Thoracic aorta (tissue), 2 donors: ENCODE results near the gene TMEM26. TPM values are rescaled to one million over a fixed set of nuclear protein-coding genes. Genes with fewer than 3 reads are reported as not detected.

ENCODE experiments used
- ATAC-seq: fragments of 150-250 bp; one replicate; pipeline ENCODE4 v1.8.0; 2017; ENCODE audit warnings: low read depth; ENCODE audit not compliant: insufficient number of reproducible peaks, low FRiP score
- DNase-seq: peaks from one replicate; pipeline ENCODE4 v3.0.0-alpha.2; 2020; ENCODE audit warnings: low spot score
- H3K27ac ChIP-seq, 2 donors: fragments of 200-600 bp; sonication (generic); 1 replicate in 1 of 2; 2 replicates in 1 of 2; pipeline ENCODE4 v1.5.1; 2016; ENCODE audit warnings: mild to moderate bottlenecking in 2 of 2, moderate library complexity in 2 of 2
- H3K27me3 ChIP-seq: fragments of 200-600 bp; sonication (generic); replicated peaks from 2 replicates; pipeline ENCODE4 v1.6.0; 2016; ENCODE audit warnings: mild to moderate bottlenecking; ENCODE audit not compliant: insufficient read depth
- H3K36me3 ChIP-seq: fragments of 200-600 bp; sonication (generic); one replicate; pipeline ENCODE4 v1.5.1; 2016
- H3K4me1 ChIP-seq, 2 donors: fragments of 200-600 bp; sonication (generic); 1 replicate in 1 of 2; 2 replicates in 1 of 2; pipeline versions ENCODE4 v1.5.1 to v1.6.0; 2016; ENCODE audit warnings: low read depth in 2 of 2, mild to moderate bottlenecking in 1 of 2; ENCODE audit not compliant: control insufficient read depth in 1 of 2
- H3K4me3 ChIP-seq: fragments of 200-600 bp; sonication (generic); 2 replicates; pipeline ENCODE4 v1.5.1; 2016; ENCODE audit warnings: mild to moderate bottlenecking
- H3K9me3 ChIP-seq: fragments of 200-600 bp; sonication (generic); 2 replicates; pipeline ENCODE4 v1.5.1; 2016
- total RNA-seq, 2 donors: library from RNA; depleted of rRNA; stranded (reverse); fragments of >200 nt; gene quantifications; one replicate each; pipeline versions ENCODE4 v1.1.0 to v1.2.3, GENCODE V29; 2016
- TF ChIP-seq, protein P1 (sequence below): fragments of 200-600 bp; sonication (generic); IDR thresholded peaks from one replicate; pipeline ENCODE4 v1.5.1; 2019; ENCODE audit warnings: antibody characterized with exemption

The TMEM26 gene
- 1 to 10 TPM in 1 of 2 donors, under 1 TPM in 1; 0.27 to 1.2 TPM for total RNA-seq

DNA sequence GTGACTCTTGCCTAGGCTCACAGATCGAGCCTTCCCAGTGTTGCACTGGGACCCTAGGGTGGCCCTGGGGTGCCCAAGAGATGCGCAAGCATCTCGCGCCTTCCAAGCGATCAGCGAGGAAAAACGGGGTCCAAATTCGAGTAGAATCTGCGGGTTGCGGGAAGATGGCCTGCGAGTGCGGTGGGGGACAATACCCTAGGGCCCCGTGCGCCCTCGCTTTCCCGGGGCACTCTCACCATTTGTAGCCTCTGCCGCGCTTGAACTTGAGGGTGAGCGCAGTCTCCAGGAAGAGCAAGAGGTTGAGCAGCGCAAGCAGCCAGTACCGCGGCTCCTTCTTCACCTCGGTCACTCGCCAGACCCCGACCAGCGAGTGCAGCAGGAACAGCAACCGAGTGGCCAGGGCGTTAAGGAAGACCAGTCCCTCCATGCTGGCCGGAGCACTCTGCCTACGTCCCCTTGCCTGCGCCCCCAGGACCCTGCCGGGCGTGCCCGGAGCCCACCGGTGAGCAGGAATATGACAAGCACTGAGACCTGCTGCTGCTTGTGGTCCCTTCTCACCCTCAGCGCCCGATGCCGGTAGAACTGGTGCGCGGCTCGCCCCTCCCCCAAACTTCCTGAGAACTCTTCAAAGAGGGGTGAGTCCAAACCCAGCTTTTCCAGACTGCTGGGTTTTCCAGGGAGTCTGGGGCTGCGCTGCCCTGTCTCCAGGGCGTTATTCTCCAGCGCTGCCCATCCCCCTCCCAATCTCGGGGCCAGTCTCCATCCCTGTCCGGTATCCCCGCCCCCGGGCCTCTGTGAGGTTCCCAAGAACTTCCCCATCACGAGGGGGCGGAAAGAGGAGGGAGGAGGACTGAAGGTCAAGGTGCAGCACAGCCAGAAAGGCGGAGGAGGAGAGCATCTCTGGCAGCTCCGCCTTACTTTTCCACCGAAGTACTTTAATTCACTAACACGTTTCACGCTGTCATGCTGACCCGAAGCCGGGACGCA, at the start of gene TMEM26:
TSS of gene TMEM26 (minus strand) at position 727 of the 987 bp plus-strand sequence. CDS start at position 427, 300 bp downstream.
- Histone ChIP-seq H3K4me1 (peaks cover 5 to 16% of the 10 kb centered on the region in 2 donors), H3K27me3 (no peaks in the 10 kb centered on the region), H3K9me3 (no peaks in the 10 kb centered on the region), H3K27ac (no peak within 1 kb of the TSS), H3K4me3 (peak within 1 kb of the TSS; percentile 72), H3K36me3 (no peaks in the 10 kb centered on the region)
- ATAC-seq (no peak), DNase-seq (no peak)
- TF ChIP-seq, protein P1, sequence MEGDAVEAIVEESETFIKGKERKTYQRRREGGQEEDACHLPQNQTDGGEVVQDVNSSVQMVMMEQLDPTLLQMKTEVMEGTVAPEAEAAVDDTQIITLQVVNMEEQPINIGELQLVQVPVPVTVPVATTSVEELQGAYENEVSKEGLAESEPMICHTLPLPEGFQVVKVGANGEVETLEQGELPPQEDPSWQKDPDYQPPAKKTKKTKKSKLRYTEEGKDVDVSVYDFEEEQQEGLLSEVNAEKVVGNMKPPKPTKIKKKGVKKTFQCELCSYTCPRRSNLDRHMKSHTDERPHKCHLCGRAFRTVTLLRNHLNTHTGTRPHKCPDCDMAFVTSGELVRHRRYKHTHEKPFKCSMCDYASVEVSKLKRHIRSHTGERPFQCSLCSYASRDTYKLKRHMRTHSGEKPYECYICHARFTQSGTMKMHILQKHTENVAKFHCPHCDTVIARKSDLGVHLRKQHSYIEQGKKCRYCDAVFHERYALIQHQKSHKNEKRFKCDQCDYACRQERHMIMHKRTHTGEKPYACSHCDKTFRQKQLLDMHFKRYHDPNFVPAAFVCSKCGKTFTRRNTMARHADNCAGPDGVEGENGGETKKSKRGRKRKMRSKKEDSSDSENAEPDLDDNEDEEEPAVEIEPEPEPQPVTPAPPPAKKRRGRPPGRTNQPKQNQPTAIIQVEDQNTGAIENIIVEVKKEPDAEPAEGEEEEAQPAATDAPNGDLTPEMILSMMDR: no peak

DNA sequence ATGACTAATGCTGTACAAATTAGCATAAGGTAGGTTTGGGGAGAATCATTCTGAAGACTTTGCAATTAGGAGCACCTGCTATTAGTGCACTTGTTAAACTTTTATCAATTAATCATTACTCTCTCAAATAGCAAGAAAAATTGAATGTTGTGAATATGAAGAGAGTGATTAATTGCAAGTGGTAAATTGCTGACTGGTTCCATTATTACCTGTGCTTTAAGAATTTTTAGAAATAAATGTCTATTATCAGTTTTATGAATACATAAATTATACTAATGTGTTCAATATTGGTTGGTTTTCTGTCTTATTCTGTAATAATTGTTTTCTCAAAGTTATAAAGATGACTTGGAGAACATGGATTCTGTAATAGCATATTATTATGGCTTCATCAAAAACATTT, 47.3 kb upstream of the TMEM26 start:
- H3K9me3 ChIP-seq: no peaks in the 10 kb centered on the region
- no peaks in the 10 kb centered on the region for H3K27me3 ChIP-seq
- no peaks in the 10 kb centered on the region for H3K4me1 ChIP-seq
- no peak for DNase-seq
- ATAC-seq: no peak
- H3K27ac ChIP-seq: no peak overlapping the region
- TF ChIP-seq, protein P1: no peak
- no peak overlapping the region for H3K4me3 ChIP-seq
- H3K36me3 ChIP-seq: no peaks in the 10 kb centered on the region

DNA sequence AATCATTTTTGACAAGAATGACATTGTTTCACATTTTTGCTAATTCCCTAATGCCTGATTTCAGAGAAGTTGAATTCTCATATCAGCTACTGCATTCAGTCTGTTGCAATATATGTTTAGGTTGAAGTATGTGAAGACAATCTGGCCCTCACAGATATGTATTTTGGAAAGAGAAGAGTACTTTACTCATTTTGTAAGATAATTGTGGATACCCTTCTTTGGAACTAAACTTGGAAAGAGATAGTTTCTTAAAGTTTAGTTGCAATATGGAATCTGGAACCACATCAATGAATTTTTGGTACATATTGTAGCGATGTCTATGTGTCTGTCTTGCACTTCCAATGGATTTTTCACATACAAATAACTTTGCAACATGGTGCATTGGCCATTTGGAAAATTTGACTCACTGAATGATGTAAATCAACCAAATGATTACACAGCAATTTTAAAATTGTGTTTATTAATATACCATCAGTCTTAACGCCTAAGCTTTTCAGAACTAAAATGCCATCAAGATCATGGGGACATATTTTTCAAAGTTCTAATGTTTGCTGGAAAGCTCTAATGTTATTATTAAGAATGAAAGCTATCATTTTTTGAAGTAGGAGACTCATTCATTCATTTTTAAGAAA, 39.3 kb upstream of the TMEM26 start:
- TF ChIP-seq, protein P1: no peak
- H3K9me3 ChIP-seq: no peaks in the 10 kb centered on the region
- H3K4me1 ChIP-seq: no peaks in the 10 kb centered on the region

DNA sequence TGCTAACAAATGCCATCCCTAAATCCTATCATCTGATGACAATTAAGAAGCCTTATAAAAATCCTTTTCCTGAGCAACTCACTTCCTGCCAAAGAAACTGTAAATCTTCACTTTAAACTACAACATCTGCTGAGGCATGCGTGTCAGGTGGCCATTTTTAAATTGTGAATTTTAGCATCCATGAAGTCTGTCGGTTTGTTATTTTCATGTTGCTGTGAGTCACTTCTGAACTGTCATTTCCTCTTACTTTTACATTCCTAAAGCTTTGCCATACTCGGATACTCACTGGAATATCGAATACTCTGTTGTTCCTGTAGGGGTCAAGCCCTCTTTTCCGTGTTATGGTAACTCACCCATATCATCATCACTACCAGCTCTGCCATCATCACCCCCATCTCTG, 34.3 kb upstream of the TMEM26 start:
- TF ChIP-seq, protein P1: no peak
- Histone ChIP-seq H3K27me3 (no peaks in the 10 kb centered on the region), H3K36me3 (no peaks in the 10 kb centered on the region), H3K9me3 (no peaks in the 10 kb centered on the region), H3K27ac (no peak overlapping the region), H3K4me3 (no peak overlapping the region), H3K4me1 (peaks cover 3 to 8% of the 10 kb centered on the region in 2 donors)
- DNase-seq (no peak), ATAC-seq (no peak)

More for the DNA sequence above, 39.3 kb upstream of the TMEM26 start:
- DNase-seq (no peak), ATAC-seq (no peak)
- no peak overlapping the region for H3K27ac ChIP-seq
- H3K4me3 ChIP-seq: no peak overlapping the region
- H3K36me3 ChIP-seq: no peaks in the 10 kb centered on the region
- no peaks in the 10 kb centered on the region for H3K27me3 ChIP-seq

DNA sequence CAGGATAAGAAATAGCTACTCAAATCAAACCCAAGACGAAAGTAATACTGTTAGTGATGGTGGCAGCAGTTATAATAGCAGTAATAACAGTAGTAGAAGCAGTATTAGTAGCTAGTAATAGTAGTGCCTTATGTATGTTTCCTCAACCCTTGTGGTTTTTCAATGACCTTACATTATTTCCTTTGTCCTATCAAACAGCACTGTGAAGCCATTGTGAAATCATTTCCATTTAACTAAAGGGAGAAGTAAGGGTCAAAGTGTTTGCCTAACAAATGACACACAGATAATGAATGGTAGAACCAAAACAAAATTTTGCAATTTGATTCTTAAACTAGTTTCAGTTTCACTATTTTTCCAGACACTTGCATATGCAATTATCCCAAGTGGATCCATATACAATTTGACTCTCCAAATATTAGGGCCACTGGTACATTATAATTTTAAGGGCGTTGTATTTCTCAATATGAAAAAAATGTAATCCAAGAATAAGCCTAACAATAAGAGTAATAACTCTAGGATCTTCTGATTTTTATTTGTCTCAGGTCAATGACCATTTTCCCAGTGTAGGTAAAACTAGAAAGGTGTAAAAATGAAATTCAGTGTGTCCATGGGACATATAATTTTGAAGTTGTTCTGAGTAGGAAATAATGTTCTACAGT, 33.7 kb upstream of the TMEM26 start:
- H3K36me3 ChIP-seq: no peaks in the 10 kb centered on the region
- DNase-seq (no peak), ATAC-seq (no peak)
- no peaks in the 10 kb centered on the region for H3K27me3 ChIP-seq
- H3K9me3 ChIP-seq: no peaks in the 10 kb centered on the region
- TF ChIP-seq, protein P1: no peak
- H3K4me3 ChIP-seq: no peak overlapping the region
- peaks cover 3 to 8% of the 10 kb centered on the region in 2 donors for H3K4me1 ChIP-seq
- H3K27ac ChIP-seq: no peak overlapping the region
